Activated CD4-positive, alpha-beta T cell treated with anti-CD3 and anti-CD28 coated beads, Interleukin-2, Interleukin-4, amounts not matched to agents 100 ng/mL and 50 ng/mL, durations not matched to agents 16 hours and 8 hours (primary cell): ENCODE results near the gene CPA3.

Source experiments
- DNase-seq: peaks from one replicate; pipeline ENCODE4 v3.0.0-alpha.2; 2020; ENCODE audit warnings: low spot score

Gene CPA3, protein sequence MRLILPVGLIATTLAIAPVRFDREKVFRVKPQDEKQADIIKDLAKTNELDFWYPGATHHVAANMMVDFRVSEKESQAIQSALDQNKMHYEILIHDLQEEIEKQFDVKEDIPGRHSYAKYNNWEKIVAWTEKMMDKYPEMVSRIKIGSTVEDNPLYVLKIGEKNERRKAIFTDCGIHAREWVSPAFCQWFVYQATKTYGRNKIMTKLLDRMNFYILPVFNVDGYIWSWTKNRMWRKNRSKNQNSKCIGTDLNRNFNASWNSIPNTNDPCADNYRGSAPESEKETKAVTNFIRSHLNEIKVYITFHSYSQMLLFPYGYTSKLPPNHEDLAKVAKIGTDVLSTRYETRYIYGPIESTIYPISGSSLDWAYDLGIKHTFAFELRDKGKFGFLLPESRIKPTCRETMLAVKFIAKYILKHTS

GRCh38 chr3:148865049-148865448 lies at the start of gene CPA3:
Gene CPA3 (plus strand): TSS chr3:148865296. CDS start chr3:148865308, 12 bp downstream.
- DNase-seq = no peak

DNA sequence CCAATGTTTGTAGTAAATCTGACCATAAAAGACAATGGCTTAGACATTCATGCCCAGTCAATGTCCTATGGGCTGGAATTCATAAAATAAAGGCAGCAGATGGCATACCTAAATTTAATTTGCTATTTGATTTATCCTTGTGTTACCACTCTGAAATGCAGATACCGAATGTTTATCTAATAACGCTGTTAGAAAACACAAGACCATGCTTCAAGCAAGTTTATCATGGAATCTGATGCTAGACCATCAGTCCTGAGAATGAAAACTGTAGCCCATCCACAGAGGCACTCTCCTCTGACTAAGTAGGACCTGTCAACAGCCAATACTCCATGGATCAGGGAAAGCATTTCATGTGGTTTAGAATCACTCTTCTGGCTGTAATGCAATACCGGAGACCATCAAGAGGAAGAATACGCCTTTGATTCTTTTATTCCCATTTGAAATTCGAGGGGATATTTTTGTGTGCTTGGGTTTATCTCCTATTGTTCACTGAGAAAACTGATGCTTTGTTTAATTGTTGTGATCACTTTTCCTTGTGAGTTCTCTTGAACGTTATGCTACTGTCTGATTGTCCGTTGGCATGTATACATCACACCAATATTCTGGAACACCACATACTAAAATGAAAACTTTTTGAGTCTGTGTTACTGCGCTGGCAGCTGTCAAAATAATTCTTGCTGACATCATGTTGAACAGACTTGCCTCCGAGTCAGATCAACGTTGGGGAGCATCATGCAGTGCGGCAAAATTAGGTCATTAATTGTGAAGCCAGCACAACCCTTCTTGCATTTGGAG lies 49.6 kb upstream of the CPA3 start:
- DNase-seq = no peak

DNA sequence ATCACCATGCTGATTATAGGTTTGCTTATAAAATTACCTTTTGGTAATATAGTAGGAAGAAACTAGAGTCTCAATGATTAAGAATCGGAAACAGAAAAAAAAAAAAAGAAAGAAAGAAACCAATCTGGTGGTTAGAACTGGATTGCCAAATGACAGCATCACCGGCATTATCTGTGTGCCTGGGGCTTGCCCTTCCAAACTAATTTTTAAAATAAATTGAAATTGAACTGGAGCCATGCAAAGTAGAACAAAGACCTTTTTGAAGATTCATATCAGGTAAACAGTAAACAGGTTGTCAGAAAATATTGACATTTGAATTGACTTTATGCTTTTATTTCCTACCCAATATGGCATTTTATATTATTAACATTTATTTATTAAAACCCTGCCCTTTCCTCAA lies 48.7 kb upstream of the CPA3 start:
- no peak for DNase-seq

- DNase-seq = no peak
Measured at GRCh38 chr3:148816981-148817525, 48.0 kb upstream of the CPA3 start.

GRCh38 chr3:148820361-148821245 lies 44.5 kb upstream of the CPA3 start:
- no peak for DNase-seq

DNA sequence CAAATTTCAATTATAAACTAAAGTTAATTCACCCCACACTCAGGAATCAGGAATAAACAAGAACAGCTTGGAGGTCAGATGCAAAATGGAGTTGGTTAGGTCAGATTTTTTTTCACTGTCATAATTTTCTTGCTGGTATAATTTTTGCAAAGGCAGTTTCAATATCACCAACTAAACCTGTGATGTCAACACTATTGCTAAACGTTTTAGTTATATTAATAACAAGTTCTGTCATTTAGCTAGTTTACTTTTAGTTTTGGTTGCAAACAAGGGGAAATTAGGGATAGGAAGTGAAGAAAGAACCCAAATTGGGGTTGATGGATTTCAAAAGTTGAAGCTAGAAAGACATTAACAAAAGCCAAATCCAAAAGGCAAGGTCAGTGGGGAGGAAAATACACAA lies 42.1 kb upstream of the CPA3 start:
- no peak for DNase-seq

DNA sequence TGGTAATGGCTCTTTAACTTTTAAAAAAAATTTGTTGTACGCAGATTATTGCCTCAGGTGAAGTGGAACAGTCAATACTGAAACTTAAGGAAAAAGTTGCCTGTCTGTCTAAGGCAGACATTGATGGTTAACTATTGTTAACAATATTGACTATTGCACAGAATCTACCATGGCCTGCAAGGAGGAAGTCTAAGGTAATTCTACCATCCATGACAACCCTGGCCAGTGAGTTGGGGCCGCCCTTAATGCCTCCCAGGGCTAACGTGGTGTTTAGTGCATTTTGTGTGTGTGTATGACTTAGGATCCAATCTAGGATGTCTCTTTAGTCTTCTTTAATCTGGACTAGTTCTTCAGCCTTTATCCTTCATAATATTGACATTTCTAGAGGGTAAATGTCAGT lies 39.6 kb upstream of the CPA3 start:
- no peak for DNase-seq

DNA sequence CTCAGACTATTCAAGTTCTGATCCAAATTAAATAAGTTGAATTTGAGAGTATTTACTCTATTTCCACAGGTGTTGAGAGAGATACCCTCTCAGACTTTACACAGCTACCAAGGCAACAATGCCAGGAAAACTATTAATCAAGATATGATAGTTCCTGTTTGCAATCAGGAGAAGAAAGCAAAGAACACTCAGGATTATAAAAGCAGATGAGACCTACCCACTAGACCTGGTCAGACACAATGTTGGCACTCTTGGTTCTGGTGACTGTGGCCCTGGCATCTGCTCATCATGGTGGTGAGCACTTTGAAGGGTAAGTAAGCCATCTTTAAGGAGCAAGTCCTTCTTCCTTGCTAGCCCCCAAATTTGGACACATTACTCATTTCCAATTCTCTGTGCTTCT lies 37.5 kb upstream of the CPA3 start, which contains the start of gene CPB1:
Gene CPB1, plus strand, starts transcription at position 227 of the 400 bp plus-strand sequence. Its CDS starts 13 bp downstream, at position 240.
- DNase-seq = no peak

DNA sequence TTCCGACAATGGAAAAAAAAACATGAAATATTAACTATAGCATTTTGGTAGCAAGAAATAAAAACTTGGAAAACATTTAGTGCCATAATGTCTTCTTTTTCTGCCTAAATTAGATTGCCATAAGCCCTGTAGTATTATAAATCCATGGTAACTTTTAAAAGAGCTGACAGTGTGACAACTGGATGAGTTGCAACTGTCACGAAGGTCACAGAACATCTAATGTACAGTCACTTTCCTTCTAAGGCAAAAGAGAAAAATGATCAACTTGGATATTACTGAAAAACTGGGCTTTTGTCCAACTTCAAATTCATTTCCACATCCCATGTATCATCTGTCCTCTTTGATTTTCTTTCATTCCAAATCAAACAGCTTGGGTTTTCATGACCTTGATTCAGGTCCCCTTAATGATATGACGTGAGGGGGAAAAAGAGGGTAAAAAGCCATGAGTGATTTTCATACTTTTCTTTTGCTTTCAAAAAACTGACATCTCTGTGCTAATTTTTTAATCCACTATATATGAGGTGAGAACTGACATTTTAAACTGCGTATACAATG lies 36.9 kb upstream of the CPA3 start:
- DNase-seq = no peak

GRCh38 chr3:148829926-148830325 lies 35.2 kb upstream of the CPA3 start:
- no peak for DNase-seq

- DNase-seq = no peak
Measured at GRCh38 chr3:148833223-148833622, 31.9 kb upstream of the CPA3 start.

- DNase-seq = no peak
Measured at GRCh38 chr3:148839805-148840204, 25.3 kb upstream of the CPA3 start.

DNA sequence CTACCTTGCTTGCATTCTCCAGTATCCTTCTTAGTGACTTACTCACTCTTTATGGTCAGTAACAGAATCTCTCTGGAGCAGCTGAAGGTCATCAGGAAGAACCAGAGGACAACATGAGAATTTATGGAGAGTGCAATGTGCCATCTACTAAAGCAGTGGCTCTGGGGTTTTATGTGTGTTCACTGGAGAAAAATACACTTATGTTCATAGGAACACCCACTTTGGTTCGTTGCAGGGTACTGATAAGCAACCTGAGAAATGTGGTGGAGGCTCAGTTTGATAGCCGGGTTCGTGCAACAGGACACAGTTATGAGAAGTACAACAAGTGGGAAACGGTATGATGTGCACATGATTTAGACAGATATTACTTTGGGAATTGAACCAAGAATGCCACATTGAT lies 24.6 kb upstream of the CPA3 start:
- no peak for DNase-seq

DNA sequence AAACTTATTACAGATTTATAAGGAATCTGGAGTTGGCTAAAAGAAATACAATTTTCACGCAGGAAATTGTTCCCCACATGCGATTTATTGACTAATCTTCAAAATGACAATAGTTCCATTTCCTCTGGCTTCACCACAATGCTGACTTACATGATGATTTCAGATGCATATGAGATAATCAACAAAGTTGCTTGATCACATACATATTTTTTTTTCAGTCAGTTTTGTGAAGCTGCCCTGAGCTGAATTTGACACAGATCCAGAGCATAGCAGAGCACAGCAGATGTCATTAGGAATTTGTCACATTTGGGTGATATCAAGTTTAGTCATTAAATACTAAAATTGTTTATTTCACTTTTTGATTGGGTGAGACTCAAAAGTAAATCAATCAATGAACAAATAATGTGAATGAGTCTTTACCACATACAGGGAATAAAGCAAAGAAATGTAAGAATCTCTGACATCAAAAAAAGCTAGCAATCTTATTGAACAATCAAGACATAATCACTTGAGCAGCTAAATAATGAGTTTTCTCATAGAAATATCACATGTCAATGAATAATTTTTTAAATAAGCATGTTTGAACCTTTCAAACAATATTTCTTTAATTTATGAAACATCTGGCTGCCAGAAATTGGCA lies 19.2 kb upstream of the CPA3 start:
- no peak for DNase-seq

DNA sequence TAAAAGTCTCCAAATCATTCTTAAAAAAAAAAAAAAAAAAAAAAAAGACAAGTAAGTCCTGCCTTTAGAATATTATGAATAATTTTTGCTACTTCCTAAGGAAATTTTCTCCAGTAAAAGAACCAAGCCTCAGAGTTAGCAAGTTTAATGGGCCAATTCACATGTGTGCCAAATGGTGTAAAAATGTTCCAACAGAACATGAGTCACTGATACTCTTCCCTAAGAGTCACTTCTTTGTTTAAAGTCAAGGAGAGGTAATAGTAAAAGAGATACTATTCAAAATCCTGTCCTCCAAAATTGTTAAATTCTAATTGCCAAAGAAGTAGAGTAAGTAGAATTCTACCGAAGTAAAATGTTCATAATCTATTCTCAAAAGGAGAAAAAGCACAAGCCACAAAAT lies 17.7 kb upstream of the CPA3 start:
- no peak for DNase-seq

GRCh38 chr3:148848410-148848809 lies 16.7 kb upstream of the CPA3 start:
- no peak for DNase-seq

DNA sequence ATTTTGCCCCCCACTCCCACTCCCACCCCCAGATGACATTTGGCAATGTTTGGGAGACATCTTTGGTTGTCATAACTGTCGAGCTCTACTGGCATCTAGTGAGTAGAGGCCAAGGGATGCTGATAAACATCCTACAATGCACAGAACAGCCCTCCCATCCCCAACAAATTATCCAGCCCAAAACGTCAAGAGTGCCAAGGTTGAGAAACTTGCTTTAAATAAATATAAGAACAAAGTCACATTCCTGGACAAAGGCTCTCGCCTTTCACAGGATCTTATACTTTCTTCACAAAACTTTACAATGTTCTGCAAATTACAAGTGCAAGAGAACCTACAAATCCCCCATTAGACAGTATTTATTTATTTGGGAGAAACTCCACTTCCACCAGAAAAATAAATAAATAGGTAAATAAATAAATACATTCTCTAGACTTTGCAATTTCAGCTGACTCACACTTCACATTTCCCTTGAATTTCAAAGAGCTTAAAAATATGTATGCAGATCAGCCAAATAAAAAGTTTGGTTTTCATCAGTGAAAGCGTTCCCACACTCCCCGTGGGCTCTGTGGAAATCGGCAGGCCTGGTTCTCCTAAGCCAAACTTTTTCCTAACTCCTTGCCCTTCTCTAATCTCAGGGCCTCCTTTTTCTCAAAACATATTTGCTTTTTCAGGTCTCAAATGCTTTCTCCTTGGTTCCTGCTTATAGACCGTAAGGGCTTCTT lies 12.7 kb upstream of the CPA3 start:
- no peak for DNase-seq

DNA sequence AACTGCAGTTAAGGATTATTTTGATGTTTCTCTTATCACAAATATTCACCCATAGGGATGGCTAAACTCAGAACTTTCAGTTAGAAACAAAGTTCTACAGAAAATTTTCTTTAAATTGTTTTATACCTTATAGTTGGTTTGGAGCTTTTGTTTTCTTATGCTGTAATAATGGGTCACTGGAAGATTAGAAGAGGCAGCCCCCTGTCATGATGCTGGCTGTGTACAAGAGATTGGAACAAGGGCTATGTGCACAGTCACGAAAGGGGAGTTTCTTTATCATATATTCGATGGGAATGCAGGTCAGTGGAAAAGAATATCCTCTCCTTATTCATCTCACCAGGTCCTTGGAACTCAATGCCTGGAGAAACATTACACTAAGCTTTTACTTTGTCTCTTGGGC lies 12.0 kb upstream of the CPA3 start:
- no peak for DNase-seq

- no peak for DNase-seq
Measured at GRCh38 chr3:148854061-148854460, 11.0 kb upstream of the CPA3 start.

GRCh38 chr3:148856384-148856783 lies 8.7 kb upstream of the CPA3 start:
- no peak for DNase-seq
